Neural progenitor cell (in vitro differentiated cells): ENCODE measurements around the gene DTNB.

Experiments used
- CTCF ChIP-seq: fragments of 200-600 bp; sonication (generic); IDR thresholded peaks from 2 replicates; pipeline ENCODE4 v1.5.1; 2017; ENCODE audit warnings: antibody characterized with exemption, mild to moderate bottlenecking
- EZH2 ChIP-seq: fragments of 200-600 bp; sonication (generic); IDR thresholded peaks from 2 replicates; pipeline ENCODE4 v1.6.1; 2017; ENCODE audit warnings: antibody characterized with exemption, mild to moderate bottlenecking, moderate library complexity
- EZH2phosphoT487 ChIP-seq: fragments of 200-600 bp; sonication (generic); IDR thresholded peaks from 2 replicates; pipeline ENCODE4 v1.6.1; 2017; ENCODE audit warnings: antibody characterized with exemption

- no peak for TF ChIP-seq CTCF
- TF ChIP-seq EZH2: no peak
- TF ChIP-seq EZH2phosphoT487: no peak
Observed at GRCh38 chr2:25649786-25650185, 23.6 kb downstream of the DTNB start.
